Esophagus squamous epithelium (tissue), 5 donors: ENCODE data around the gene IRF7. TPM values are rescaled to one million over a fixed set of nuclear protein-coding genes. Genes with fewer than 3 reads are reported as not detected.

Experiments used
- DNase-seq: peaks from one replicate; lab custom pipeline; 2025; lab: John Stamatoyannopoulos, UW
- H3K27ac ChIP-seq, 4 donors: fragments of 200-600 bp; sonication (generic); one replicate each; pipeline ENCODE4 v1.5.1; 2016 to 2019; ENCODE audit warnings: mild to moderate bottlenecking in 1 of 4
- H3K27me3 ChIP-seq, 4 donors: fragments of 200-600 bp; sonication (generic); 1 replicate in 3 of 4; 2 replicates in 1 of 4; pipeline versions ENCODE4 v1.5.1 to v1.6.0; 2017 to 2021; ENCODE audit warnings: antibody characterized with exemption in 1 of 4
- H3K36me3 ChIP-seq, 3 donors: fragments of 200-600 bp; sonication (generic); one replicate each; pipeline ENCODE4 v1.5.1; 2016 to 2019
- H3K4me1 ChIP-seq, 3 donors: fragments of 200-600 bp; sonication (generic); one replicate each; pipeline ENCODE4 v1.5.1; 2017 to 2019
- H3K4me3 ChIP-seq, 4 donors: fragments of 200-600 bp; sonication (generic); 1 replicate in 3 of 4; 2 replicates in 1 of 4; pipeline ENCODE4 v1.5.1; 2016 to 2019; ENCODE audit warnings: mild to moderate bottlenecking in 2 of 4, moderate library complexity in 1 of 4
- H3K9me3 ChIP-seq, 3 donors: fragments of 200-600 bp; sonication (generic); one replicate each; pipeline ENCODE4 v1.5.1; 2016 to 2019
- POLR2A ChIP-seq, 4 donors: fragments of 450-650 bp; IDR thresholded peaks; one replicate each; pipeline ENCODE4 v1.6.1; 2017; ENCODE audit warnings: antibody characterized with exemption in 4 of 4, mild to moderate bottlenecking in 4 of 4, moderate library complexity in 3 of 4
- WGBS, 2 donors: methylation state at CpG; one replicate each; pipeline ENCODE4 v1.1.5; 2018; 5-methylcytosine and 5-hydroxymethylcytosine counted together
- intact Hi-C: fragments of 100-400 bp; cut with DNase I; formaldehyde crosslinking; loops from one replicate; pipeline ENCODE4 v1.15.0; 2022
- total RNA-seq, 4 donors: library from RNA; depleted of rRNA; stranded (reverse); fragments of >200 nt; gene quantifications; one replicate each; pipeline ENCODE4 v1.1.0, GENCODE V29; 2016
- TF ChIP-seq, protein P1 (sequence below), 6 experiments: fragments of 450-650 bp in 4 of 6; fragments of 200-600 bp in 2 of 6; sonication (generic) in 2 of 6; IDR thresholded peaks; one replicate each; pipeline ENCODE4 v1.5.1; 2016 to 2019; ENCODE audit warnings: antibody characterized with exemption in 6 of 6, mild to moderate bottlenecking in 4 of 6, moderate library complexity in 4 of 6
- donor health status: DM: yes; HTN: yes; CAD: no.

Gene IRF7
- total RNA-seq, 4 donors from 2014 or later = 16.9 to 26.3 (median 20.2) TPM

DNA sequence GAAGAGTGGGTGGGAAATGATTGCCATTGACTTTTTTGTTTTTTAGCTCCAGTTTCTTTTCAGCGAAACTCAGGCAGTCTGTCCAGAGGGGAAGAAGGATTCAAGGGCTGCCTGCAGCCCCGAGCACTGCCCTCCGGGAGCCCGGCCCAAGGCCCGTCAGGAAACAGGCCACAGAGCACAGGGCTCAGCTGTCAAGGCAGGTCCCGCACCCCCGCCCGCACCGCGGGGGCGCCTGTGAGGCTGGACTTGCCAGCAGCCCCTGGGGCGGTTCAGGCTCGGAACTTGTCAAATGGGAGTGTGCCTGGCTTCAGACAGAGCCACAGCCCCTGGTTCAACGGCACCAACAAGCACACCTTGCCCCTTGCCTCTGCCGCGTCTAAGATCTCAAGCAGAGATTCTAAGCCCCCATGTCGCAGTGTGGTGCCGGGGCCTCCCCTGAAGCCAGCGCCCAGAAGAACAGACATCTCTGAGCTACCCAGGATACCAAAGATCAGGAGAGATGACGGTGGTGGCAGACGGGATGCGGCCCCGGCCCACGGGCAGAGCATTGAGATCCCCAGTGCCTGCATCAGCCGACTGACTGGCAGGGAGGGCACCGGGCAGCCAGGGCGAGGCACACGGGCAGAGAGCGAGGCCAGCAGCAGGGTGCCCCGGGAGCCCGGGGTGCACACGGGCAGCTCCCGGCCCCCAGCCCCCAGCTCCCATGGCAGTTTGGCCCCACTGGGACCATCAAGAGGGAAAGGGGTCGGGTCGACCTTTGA lies 8.6 kb downstream of the IRF7 start:
- no peak for DNase-seq
- 86 to 91% methylated on average over 5 to 9 of the region's 35 CpGs for WGBS, 2 donors
- H3K27ac ChIP-seq = peak overlapping the region in 3 of 4 donors; percentile 45 to 72 (median 70)

DNA sequence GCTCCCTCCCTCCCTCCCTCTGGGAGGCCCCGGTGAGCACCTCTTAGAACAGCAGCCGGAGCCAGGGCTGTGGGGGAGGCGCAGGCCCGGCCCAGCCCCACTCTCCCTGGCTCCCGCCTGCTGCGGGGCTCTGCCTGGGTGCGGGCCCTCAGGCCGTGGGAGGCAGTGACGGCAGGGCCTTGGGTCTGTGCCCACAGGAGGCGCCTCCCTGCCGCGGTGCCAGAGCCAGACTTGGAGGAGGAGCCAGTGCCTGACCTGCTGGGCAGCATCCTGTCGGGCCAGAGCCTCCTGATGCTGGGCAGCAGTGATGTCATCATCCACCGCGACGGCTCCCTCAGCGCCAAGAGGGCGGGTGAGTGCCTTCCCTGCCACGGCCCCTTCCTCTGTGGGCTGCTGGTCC lies 9.5 kb downstream of the IRF7 start:
- no peak overlapping the region for H3K4me3 ChIP-seq
- peaks cover 74 to 100% (median 75%) of the 10 kb centered on the region in 3 donors for H3K36me3 ChIP-seq
- H3K27ac ChIP-seq = peak overlapping the region; percentile 45 to 72 (median 64)
- intact Hi-C loops = no loop called here
- DNase-seq = no peak
- no peaks in the 10 kb centered on the region for H3K9me3 ChIP-seq
- no peaks in the 10 kb centered on the region for H3K27me3 ChIP-seq
- WGBS, 2 donors = 36% methylated on average over 7 of the region's 19 CpGs; no CpG with 5 or more reads in 1 of the 2 donors
- TF ChIP-seq POLR2A (IDR thresholded peaks at IDR 0.05) = no peak
- TF ChIP-seq, protein P1, sequence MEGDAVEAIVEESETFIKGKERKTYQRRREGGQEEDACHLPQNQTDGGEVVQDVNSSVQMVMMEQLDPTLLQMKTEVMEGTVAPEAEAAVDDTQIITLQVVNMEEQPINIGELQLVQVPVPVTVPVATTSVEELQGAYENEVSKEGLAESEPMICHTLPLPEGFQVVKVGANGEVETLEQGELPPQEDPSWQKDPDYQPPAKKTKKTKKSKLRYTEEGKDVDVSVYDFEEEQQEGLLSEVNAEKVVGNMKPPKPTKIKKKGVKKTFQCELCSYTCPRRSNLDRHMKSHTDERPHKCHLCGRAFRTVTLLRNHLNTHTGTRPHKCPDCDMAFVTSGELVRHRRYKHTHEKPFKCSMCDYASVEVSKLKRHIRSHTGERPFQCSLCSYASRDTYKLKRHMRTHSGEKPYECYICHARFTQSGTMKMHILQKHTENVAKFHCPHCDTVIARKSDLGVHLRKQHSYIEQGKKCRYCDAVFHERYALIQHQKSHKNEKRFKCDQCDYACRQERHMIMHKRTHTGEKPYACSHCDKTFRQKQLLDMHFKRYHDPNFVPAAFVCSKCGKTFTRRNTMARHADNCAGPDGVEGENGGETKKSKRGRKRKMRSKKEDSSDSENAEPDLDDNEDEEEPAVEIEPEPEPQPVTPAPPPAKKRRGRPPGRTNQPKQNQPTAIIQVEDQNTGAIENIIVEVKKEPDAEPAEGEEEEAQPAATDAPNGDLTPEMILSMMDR (IDR thresholded peaks at IDR 0.05) = no peak
- peaks cover 4 to 22% (median 6%) of the 10 kb centered on the region in 3 donors for H3K4me1 ChIP-seq

More for the DNA sequence above, 8.6 kb downstream of the IRF7 start:
- H3K4me1 ChIP-seq = peaks cover 6 to 31% (median 8%) of the 10 kb centered on the region in 3 donors
- peaks cover 72 to 100% (median 74%) of the 10 kb centered on the region in 3 donors for H3K36me3 ChIP-seq
- TF ChIP-seq, protein P1 (IDR thresholded peaks at IDR 0.05) = no peak
- TF ChIP-seq POLR2A (IDR thresholded peaks at IDR 0.05) = no peak
- intact Hi-C loops = no loop called here
- no peaks in the 10 kb centered on the region for H3K27me3 ChIP-seq
- no peak overlapping the region for H3K4me3 ChIP-seq
- no peaks in the 10 kb centered on the region for H3K9me3 ChIP-seq

DNA sequence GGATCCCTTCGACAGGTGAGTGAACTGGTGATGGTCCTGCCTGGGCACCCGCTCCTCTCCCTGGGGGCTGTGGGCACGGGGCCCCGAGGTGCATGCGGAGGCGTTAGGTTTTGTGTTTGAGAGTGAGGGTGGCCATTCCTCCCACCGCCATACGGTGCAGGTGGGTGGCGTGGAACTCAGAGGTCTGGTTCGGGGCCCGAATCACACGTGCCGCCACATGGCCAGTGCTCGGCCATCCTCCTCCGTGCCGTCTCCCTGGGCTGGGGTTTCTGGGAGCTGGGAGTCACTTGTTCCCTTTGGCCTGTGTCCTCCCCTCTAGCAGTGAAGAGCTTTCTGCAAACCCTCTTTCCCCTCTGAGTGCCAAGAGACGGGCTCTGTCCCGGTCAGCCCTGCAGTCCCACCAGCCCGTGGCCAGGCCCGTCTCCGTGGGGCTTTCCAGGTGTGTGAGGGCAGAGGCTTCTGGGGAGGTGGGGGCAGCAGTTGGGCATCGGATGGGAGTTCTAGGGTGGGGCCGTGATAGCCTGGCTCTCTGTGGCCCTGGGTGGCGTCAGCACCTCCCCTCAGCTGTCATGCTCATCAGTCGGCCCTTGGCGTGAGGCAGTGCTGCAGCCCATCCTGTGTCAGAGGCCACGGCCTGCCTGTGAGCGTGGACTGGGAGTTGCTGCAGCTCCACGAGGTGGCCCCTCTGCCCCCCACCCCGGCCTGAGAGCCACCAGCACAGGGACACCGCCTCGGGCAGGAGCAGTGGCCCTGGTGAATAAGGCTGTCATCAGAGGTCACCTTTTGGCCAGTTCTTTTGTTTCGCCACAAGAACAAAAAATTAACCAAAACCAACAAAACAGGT lies 10.2 kb downstream of the IRF7 start:
- no peaks in the 10 kb centered on the region for H3K9me3 ChIP-seq
- no peak overlapping the region for H3K4me3 ChIP-seq
- H3K4me1 ChIP-seq = peaks cover 4 to 17% (median 6%) of the 10 kb centered on the region in 3 donors
- WGBS, 2 donors = 85 to 95% methylated on average over 4 to 10 of the region's 33 CpGs
- no peak for DNase-seq
- intact Hi-C loops = no loop called here
- no peaks in the 10 kb centered on the region for H3K27me3 ChIP-seq
- TF ChIP-seq, protein P1 (IDR thresholded peaks at IDR 0.05) = no peak
- TF ChIP-seq POLR2A (IDR thresholded peaks at IDR 0.05) = no peak
- H3K27ac ChIP-seq = peak overlapping the region; percentile 45 to 72 (median 64)
- H3K36me3 ChIP-seq = peaks cover 71 to 100% (median 74%) of the 10 kb centered on the region in 3 donors

DNA sequence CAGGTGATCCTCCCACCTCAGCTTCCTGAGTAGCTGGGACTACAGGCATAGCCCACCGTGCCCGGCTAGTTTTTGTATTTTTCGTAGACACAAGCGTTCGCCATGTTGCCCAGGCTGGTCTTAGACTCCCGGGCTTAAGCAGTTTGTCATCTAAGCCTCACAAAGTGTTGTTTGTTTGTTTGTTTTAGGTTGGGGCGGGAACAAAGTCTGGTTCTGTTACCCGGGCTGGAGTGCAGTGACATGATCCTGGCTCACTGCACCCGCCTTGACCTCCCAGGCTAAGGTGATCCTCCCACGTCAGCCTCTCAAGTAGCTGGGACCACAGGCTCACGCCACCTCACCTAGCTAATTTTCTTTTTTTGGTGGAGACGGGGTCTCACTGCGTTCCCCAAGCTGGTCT lies 12.6 kb downstream of the IRF7 start:
- Histone ChIP-seq H3K4me3 (no peak overlapping the region), H3K4me1 (peaks cover 4 to 17% (median 6%) of the 10 kb centered on the region in 3 donors), H3K27me3 (no peaks in the 10 kb centered on the region), H3K27ac (no peak overlapping the region), H3K9me3 (no peaks in the 10 kb centered on the region), H3K36me3 (peaks cover 66 to 100% (median 67%) of the 10 kb centered on the region in 3 donors)
- no peak for DNase-seq
- intact Hi-C loops = no loop called here
- TF ChIP-seq POLR2A (IDR thresholded peaks at IDR 0.05) = no peak
- TF ChIP-seq, protein P1 (IDR thresholded peaks at IDR 0.05) = no peak
- 92 to 96% methylated on average over 10 to 13 of the region's 13 CpGs for WGBS, 2 donors
